Fibroblast of lung (primary cell): ENCODE results near the gene SDE2. TPM values are rescaled to one million over a fixed set of nuclear protein-coding genes. Genes with fewer than 3 reads are reported as not detected.
"Not testable (repeated sequence)": the region's sequence is repeated elsewhere in the genome, so short reads cannot be mapped to it uniquely, and the experiment has no call there.

Experiments
- DNase-seq, 2 donors: peaks; one replicate each; pipeline versions ENCODE4 v3.0.0 to v3.0.0-alpha.2; 2010; ENCODE audit warnings: low read depth in 2 of 2
- H2AFZ ChIP-seq: 2 replicates; pipeline ENCODE4 v1.5.1; 2012; ENCODE audit warnings: low read length, control low read depth, inconsistent platforms
- H3K27ac ChIP-seq: 2 replicates; pipeline ENCODE4 v1.5.1; 2011; ENCODE audit warnings: low read length, control low read depth; ENCODE audit not compliant: insufficient read depth
- H3K27me3 ChIP-seq: 2 replicates; pipeline ENCODE4 v1.5.1; 2011; ENCODE audit warnings: mild to moderate bottlenecking, low read length; ENCODE audit not compliant: control insufficient read depth, insufficient read depth
- H3K36me3 ChIP-seq: 2 replicates; pipeline ENCODE4 v1.5.1; 2011; ENCODE audit warnings: low read length; ENCODE audit not compliant: control insufficient read depth, insufficient read depth
- H3K4me1 ChIP-seq: 2 replicates; pipeline ENCODE4 v1.5.1; 2011; ENCODE audit warnings: low read length; ENCODE audit not compliant: control insufficient read depth, insufficient read depth; ENCODE audit errors: extremely low read depth
- H3K4me2 ChIP-seq: 2 replicates; pipeline ENCODE4 v1.5.1; 2011; ENCODE audit warnings: low read length, control low read depth; ENCODE audit not compliant: insufficient read depth; ENCODE audit errors: extremely low read depth
- H3K4me3 ChIP-seq, 4 experiments: fragments of 200-600 bp in 1 of 4; sonication (generic) in 1 of 4; replicated peaks in 1 of 4; 2 replicates each; pipeline ENCODE4 v1.5.1; 2011 to 2016; ENCODE audit warnings: low read length in 4 of 4, low read depth in 3 of 4, mild to moderate bottlenecking in 3 of 4, control low read depth in 2 of 4, inconsistent platforms in 1 of 4, mixed read lengths in 1 of 4; ENCODE audit not compliant: insufficient read depth in 1 of 4; ENCODE audit errors: control extremely low read depth in 1 of 4
- H3K79me2 ChIP-seq: 2 replicates; pipeline ENCODE4 v1.5.1; 2012; ENCODE audit warnings: mild to moderate bottlenecking, low read length, inconsistent platforms; ENCODE audit not compliant: control insufficient read depth, insufficient read depth
- H3K9ac ChIP-seq: 2 replicates; pipeline ENCODE4 v1.5.1; 2011; ENCODE audit warnings: mild to moderate bottlenecking, low read length, control low read depth; ENCODE audit not compliant: insufficient read depth
- H3K9me3 ChIP-seq: 2 replicates; pipeline ENCODE4 v1.5.1; 2012; ENCODE audit warnings: low read depth, low read length; ENCODE audit not compliant: control insufficient read depth, insufficient read depth
- H4K20me1 ChIP-seq: 2 replicates; pipeline ENCODE4 v1.5.1; 2011; ENCODE audit warnings: low read length; ENCODE audit not compliant: control insufficient read depth, insufficient read depth; ENCODE audit errors: extremely low read depth
- polyA plus RNA-seq, 2 donors: library from polyadenylated mRNA; depleted of rRNA in 1 of 2; stranded (reverse) in 1 of 2; unstranded in 1 of 2; fragments of >200 nt; gene quantifications; 2 replicates each; pipeline ENCODE4 v1.2.1, GENCODE V29; 2011 to 2012; ENCODE audit warnings: missing spikeins in 1 of 2
- total RNA-seq: library from RNA; depleted of rRNA; stranded (reverse); fragments of >200 nt; gene quantifications from 2 replicates; pipeline ENCODE4 v1.2.1, GENCODE V29; 2014
- TF ChIP-seq, protein P1 (sequence below), 2 donors: IDR thresholded peaks in 1 of 2; conservative IDR thresholded peaks in 1 of 2; 1 replicate in 1 of 2; 2 replicates in 1 of 2; pipeline ENCODE4 v1.5.1; 2011 to 2012; ENCODE audit warnings: low read length in 2 of 2, control low read depth in 1 of 2, inconsistent platforms in 1 of 2, low read depth in 1 of 2, mild to moderate bottlenecking in 1 of 2

Gene SDE2
- total and polyA plus RNA-seq, 2 donors (not counting 1 experiment from before 2014, with no cell fraction given): 17.2 to 25.8 TPM

DNA sequence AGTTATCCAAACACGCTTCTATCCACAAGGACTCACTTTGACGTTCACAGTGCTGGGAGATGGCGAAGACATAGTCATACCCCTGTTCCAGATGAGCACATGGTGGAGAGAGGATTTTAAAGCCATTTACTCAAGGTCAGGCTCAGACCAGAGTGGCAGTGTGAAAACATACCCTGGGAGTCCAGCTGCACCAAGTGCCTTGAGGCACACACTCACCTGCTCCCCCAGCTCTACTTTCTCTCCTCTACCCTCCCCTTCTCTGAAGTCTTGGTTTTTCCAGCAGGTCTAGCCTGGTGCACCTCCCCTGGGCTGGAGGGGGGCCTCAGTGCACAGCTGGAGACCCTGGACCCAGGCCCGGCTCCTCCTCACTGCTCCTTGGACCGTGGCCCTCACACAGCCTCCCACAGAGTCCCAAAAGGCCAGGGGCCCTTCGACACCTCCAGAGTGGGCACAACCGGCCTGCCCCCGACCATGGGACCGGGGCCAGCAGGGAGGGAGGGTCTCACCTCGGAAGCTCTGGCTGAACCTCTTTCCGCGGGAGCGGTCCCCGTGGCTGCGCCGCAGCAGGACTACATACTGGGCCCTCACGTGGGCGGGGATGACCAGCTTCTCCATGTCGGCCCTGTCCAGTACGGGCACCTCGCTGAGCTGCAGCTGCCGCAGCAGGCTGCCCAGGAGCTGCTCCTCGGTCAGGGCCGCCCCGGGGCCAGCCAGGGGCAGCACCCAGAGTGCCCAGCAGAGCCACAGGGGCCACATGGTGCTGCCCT, 58.6 kb downstream of the SDE2 start:
- Histone ChIP-seq H2AFZ (no peak overlapping the region), H3K9me3 (no peaks in the 10 kb centered on the region), H3K79me2 (no peaks in the 10 kb centered on the region), H3K27me3 (no peaks in the 10 kb centered on the region), H3K4me2 (no peak overlapping the region), H3K9ac (no peak overlapping the region), H3K27ac (no peak overlapping the region), H3K4me1 (no peaks in the 10 kb centered on the region), H3K36me3 (no peaks in the 10 kb centered on the region), H3K4me3 (no peak overlapping the region), H4K20me1 (no peaks in the 10 kb centered on the region)
- no peak for DNase-seq
- TF ChIP-seq, protein P1, sequence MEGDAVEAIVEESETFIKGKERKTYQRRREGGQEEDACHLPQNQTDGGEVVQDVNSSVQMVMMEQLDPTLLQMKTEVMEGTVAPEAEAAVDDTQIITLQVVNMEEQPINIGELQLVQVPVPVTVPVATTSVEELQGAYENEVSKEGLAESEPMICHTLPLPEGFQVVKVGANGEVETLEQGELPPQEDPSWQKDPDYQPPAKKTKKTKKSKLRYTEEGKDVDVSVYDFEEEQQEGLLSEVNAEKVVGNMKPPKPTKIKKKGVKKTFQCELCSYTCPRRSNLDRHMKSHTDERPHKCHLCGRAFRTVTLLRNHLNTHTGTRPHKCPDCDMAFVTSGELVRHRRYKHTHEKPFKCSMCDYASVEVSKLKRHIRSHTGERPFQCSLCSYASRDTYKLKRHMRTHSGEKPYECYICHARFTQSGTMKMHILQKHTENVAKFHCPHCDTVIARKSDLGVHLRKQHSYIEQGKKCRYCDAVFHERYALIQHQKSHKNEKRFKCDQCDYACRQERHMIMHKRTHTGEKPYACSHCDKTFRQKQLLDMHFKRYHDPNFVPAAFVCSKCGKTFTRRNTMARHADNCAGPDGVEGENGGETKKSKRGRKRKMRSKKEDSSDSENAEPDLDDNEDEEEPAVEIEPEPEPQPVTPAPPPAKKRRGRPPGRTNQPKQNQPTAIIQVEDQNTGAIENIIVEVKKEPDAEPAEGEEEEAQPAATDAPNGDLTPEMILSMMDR (conservative IDR thresholded peaks at IDR 0.05 in 1 of 2, IDR thresholded peaks at IDR 0.05 in 1 of 2; ENCODE audit: low read depth in 1 of 2, low read length in 2 of 2): no peak

DNA sequence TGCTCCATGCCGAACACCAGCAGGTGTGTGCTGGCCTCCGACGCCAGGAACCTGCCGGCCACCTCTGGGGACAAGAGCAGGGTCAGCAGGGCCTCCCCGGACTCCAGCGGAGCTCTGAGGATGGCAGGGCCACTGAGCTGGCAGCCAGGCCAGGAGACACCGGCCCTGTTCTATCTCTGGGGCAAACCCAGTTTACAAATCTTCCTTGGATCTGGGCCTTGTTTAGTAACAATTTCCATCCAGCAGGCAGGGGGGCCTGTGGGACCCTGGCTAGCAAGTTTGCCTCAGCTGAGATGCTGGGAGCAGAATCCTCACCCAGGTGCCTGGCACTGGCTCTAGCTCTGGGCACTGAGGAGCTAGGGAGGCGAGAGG, 59.2 kb downstream of the SDE2 start:
- H3K4me3 ChIP-seq, H3K9me3 ChIP-seq, H3K27ac ChIP-seq, H3K4me2 ChIP-seq, H4K20me1 ChIP-seq, DNase-seq, H3K9ac ChIP-seq, H3K79me2 ChIP-seq, H3K36me3 ChIP-seq, H2AFZ ChIP-seq, H3K27me3 ChIP-seq, H3K4me1 ChIP-seq: not testable (repeated sequence)

DNA sequence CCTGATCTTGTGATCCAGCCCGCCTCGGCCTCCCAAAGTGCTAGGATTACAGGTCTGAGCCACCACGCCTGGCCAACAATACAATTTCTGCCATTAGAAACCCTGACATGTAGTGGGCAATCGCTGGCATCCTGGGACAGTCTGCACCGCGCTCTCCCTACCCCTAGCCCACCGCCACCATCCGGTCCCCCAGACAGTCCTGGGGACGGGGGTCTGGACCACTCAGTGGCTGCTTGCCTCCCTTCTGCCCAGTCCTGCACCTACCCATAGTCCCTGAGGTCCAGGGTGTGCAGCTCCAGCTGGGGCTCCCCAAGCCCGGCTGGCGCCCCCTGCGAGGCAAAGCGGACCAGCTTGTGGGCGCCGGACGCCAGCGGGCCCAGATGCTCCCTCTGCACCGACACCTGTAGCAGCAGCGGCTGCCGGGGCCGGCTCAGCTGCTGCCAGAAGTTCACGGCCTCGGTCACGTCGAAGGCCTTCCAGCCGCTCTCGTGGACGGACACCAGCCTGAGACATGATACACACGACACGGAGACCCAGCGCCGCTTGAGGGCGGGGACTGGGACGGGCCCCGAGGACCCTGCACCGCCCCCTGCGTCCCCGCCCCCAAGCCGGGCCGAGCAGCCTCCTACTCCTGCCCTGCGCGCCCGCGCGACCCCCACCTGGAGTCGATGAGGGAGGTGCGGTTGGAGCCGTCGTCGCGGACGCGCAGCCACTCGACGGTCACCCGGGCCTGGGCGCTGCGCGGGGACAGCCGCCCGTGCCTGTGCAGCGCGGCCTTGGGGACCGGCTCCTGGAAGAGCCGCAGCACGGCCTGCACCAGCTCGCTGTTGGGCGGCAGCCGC, 59.8 kb downstream of the SDE2 start:
- H3K36me3 ChIP-seq, H2AFZ ChIP-seq, H3K4me3 ChIP-seq, H3K9ac ChIP-seq, H4K20me1 ChIP-seq, H3K4me1 ChIP-seq, H3K4me2 ChIP-seq, DNase-seq, H3K27ac ChIP-seq, H3K27me3 ChIP-seq, H3K79me2 ChIP-seq, H3K9me3 ChIP-seq: not testable (repeated sequence)
